ENCODE data around the gene MPRIP.
A peak's percentile ranks its signal among the peaks of the same experiment; 100 is the strongest.

MPRIP gene

DNA sequence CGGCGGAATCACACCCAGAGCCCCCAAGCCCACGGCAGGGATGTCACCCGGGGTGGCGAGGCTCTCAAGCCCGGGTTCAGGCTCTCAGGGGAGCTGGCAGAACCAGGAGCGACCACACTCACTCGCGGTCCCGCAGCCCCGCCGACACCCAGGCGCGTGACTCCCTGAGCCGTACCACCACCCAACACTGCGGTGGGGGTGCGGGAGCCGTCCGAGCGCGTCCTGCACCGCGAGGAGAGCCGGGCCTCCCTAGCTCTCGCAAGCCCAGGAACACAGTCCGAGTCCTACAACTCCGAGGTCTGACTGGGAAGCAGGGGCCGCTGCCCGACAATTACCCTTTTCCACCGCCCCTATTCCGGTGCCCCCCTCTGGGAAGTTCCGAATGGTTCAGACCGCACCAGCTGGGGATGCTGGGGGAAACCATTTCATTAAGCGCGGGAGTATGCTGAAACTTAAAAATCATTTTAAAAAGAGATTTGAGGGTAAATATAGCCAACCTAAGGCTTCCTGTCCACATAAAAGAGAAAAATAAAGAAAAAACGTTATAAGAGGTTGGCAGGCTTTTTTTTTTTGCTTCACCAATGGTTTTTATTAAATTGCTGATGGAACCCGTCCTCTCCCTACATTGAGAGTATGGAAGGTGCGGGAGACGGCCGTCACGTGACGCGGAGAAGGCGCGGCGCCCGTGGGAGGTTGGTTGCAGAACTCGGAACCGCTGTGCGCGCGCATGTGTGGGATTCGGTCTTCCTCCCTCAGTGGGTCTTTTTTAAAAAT, 195.0 kb downstream of the MPRIP start, which contains the start of gene FLCN (continued):
- TF ChIP-seq ZNF473 (tag by site-specific recombination; IDR thresholded peaks at IDR 0.05) (no peak), ZNF677 (tag by site-specific recombination; IDR thresholded peaks at IDR 0.05) (no peak), ZBTB21 (tag by site-specific recombination; IDR thresholded peaks at IDR 0.05) (no peak; the same call in none of the 2 replicates), ZNF221 (tag by site-specific recombination; IDR thresholded peaks at IDR 0.05; ENCODE audit: borderline replicate concordance) (no peak), SCRT2 (tag by site-specific recombination; IDR thresholded peaks at IDR 0.05) (no peak), ZFP37 (tag by site-specific recombination; IDR thresholded peaks at IDR 0.05) (no peak; the same call in none of the 2 replicates), ZNF266 (tag by site-specific recombination; IDR thresholded peaks at IDR 0.05; ENCODE audit: low read depth) (no peak), ZNF169 (tag by site-specific recombination; IDR thresholded peaks at IDR 0.05) (peak; percentile 12; the same call in 1 of the 2 replicates), ZNF664 (tag by site-specific recombination; IDR thresholded peaks at IDR 0.05) (no peak), ZBTB7A (tag by site-specific recombination; IDR thresholded peaks at IDR 0.05; ENCODE audit: low read depth) (peak; percentile 52; the same call in 1 of the 2 replicates), KLF10 (tag by site-specific recombination; IDR thresholded peaks at IDR 0.05) (peak; percentile 60; the same call in 1 of the 2 replicates), ZBTB48 (tag by site-specific recombination; IDR thresholded peaks at IDR 0.05) (0 out of 2 replicates have a peak, but pooled peaks have one; percentile 57), ZNF404 (tag by site-specific recombination; IDR thresholded peaks at IDR 0.05) (no peak), ZBTB20 (tag by site-specific recombination; IDR thresholded peaks at IDR 0.05) (peak; percentile 57; the same call in 1 of the 2 replicates), ZNF24 (tag by site-specific recombination; IDR thresholded peaks at IDR 0.05) (no peak; the same call in 1 of the 2 replicates), ZNF561 (tag by site-specific recombination; IDR thresholded peaks at IDR 0.05; ENCODE audit: borderline replicate concordance) (no peak), KLF16 (tag by site-specific recombination; IDR thresholded peaks at IDR 0.05) (peak; percentile 87; the same call in 1 of the 2 replicates), YY1 (tag by site-specific recombination; IDR thresholded peaks at IDR 0.05) (no peak; the same call in 1 of the 2 replicates), ZNF10 (tag by site-specific recombination; IDR thresholded peaks at IDR 0.05) (no peak)
- TF ChIP-seq, protein P1, sequence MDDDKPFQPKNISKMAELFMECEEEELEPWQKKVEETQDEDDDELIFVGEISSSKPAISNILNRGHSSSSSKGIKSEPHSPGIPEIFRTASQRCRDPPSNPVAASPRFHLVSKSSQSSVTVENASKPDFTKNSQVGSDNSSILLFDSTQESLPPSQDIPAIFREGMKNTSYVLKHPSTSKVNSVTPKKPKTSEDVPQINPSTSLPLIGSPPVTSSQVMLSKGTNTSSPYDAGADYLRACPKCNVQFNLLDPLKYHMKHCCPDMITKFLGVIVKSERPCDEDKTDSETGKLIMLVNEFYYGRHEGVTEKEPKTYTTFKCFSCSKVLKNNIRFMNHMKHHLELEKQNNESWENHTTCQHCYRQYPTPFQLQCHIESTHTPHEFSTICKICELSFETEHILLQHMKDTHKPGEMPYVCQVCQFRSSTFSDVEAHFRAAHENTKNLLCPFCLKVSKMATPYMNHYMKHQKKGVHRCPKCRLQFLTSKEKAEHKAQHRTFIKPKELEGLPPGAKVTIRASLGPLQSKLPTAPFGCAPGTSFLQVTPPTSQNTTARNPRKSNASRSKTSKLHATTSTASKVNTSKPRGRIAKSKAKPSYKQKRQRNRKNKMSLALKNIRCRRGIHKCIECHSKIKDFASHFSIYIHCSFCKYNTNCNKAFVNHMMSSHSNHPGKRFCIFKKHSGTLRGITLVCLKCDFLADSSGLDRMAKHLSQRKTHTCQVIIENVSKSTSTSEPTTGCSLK (tag by site-specific recombination; IDR thresholded peaks at IDR 0.05) = no peak
- TF ChIP-seq, protein P2, sequence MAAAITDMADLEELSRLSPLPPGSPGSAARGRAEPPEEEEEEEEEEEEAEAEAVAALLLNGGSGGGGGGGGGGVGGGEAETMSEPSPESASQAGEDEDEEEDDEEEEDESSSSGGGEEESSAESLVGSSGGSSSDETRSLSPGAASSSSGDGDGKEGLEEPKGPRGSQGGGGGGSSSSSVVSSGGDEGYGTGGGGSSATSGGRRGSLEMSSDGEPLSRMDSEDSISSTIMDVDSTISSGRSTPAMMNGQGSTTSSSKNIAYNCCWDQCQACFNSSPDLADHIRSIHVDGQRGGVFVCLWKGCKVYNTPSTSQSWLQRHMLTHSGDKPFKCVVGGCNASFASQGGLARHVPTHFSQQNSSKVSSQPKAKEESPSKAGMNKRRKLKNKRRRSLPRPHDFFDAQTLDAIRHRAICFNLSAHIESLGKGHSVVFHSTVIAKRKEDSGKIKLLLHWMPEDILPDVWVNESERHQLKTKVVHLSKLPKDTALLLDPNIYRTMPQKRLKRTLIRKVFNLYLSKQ (tag by site-specific recombination; IDR thresholded peaks at IDR 0.05; ENCODE audit: borderline replicate concordance) = no peak
- TF ChIP-seq, protein P3, sequence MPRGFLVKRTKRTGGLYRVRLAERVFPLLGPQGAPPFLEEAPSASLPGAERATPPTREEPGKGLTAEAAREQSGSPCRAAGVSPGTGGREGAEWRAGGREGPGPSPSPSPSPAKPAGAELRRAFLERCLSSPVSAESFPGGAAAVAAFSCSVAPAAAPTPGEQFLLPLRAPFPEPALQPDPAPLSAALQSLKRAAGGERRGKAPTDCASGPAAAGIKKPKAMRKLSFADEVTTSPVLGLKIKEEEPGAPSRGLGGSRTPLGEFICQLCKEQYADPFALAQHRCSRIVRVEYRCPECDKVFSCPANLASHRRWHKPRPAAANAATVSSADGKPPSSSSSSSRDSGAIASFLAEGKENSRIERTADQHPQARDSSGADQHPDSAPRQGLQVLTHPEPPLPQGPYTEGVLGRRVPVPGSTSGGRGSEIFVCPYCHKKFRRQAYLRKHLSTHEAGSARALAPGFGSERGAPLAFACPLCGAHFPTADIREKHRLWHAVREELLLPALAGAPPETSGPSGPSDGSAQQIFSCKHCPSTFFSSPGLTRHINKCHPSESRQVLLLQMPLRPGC (tag by site-specific recombination; IDR thresholded peaks at IDR 0.05) = peak; percentile 42
- TF ChIP-seq, protein P4, sequence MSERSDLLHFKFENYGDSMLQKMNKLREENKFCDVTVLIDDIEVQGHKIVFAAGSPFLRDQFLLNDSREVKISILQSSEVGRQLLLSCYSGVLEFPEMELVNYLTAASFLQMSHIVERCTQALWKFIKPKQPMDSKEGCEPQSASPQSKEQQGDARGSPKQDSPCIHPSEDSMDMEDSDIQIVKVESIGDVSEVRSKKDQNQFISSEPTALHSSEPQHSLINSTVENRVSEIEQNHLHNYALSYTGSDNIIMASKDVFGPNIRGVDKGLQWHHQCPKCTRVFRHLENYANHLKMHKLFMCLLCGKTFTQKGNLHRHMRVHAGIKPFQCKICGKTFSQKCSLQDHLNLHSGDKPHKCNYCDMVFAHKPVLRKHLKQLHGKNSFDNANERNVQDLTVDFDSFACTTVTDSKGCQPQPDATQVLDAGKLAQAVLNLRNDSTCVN (tag by site-specific recombination; optimal IDR thresholded peaks at IDR 0.05) = peak; percentile 95
- TF ChIP-seq, protein P5, sequence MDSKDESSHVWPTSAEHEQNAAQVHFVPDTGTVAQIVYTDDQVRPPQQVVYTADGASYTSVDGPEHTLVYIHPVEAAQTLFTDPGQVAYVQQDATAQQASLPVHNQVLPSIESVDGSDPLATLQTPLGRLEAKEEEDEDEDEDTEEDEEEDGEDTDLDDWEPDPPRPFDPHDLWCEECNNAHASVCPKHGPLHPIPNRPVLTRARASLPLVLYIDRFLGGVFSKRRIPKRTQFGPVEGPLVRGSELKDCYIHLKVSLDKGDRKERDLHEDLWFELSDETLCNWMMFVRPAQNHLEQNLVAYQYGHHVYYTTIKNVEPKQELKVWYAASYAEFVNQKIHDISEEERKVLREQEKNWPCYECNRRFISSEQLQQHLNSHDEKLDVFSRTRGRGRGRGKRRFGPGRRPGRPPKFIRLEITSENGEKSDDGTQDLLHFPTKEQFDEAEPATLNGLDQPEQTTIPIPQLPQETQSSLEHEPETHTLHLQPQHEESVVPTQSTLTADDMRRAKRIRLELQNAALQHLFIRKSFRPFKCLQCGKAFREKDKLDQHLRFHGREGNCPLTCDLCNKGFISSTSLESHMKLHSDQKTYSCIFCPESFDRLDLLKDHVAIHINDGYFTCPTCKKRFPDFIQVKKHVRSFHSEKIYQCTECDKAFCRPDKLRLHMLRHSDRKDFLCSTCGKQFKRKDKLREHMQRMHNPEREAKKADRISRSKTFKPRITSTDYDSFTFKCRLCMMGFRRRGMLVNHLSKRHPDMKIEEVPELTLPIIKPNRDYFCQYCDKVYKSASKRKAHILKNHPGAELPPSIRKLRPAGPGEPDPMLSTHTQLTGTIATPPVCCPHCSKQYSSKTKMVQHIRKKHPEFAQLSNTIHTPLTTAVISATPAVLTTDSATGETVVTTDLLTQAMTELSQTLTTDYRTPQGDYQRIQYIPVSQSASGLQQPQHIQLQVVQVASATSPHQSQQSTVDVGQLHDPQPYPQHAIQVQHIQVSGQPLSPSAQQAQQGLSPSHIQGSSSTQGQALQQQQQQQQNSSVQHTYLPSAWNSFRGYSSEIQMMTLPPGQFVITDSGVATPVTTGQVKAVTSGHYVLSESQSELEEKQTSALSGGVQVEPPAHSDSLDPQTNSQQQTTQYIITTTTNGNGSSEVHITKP (tag by site-specific recombination; IDR thresholded peaks at IDR 0.05) = peak; percentile 100
- TF ChIP-seq, protein P6, sequence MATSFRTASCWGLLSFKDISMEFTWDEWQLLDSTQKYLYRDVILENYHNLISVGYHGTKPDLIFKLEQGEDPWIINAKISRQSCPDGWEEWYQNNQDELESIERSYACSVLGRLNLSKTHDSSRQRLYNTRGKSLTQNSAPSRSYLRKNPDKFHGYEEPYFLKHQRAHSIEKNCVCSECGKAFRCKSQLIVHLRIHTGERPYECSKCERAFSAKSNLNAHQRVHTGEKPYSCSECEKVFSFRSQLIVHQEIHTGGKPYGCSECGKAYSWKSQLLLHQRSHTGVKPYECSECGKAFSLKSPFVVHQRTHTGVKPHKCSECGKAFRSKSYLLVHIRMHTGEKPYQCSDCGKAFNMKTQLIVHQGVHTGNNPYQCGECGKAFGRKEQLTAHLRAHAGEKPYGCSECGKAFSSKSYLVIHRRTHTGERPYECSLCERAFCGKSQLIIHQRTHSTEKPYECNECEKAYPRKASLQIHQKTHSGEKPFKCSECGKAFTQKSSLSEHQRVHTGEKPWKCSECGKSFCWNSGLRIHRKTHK (tag by site-specific recombination; IDR thresholded peaks at IDR 0.05) = no peak
- TF ChIP-seq, protein P7, sequence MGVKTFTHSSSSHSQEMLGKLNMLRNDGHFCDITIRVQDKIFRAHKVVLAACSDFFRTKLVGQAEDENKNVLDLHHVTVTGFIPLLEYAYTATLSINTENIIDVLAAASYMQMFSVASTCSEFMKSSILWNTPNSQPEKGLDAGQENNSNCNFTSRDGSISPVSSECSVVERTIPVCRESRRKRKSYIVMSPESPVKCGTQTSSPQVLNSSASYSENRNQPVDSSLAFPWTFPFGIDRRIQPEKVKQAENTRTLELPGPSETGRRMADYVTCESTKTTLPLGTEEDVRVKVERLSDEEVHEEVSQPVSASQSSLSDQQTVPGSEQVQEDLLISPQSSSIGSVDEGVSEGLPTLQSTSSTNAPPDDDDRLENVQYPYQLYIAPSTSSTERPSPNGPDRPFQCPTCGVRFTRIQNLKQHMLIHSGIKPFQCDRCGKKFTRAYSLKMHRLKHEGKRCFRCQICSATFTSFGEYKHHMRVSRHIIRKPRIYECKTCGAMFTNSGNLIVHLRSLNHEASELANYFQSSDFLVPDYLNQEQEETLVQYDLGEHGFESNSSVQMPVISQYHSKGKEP (tag by site-specific recombination; IDR thresholded peaks at IDR 0.05) = no peak
